IPS-11a (cell line): ENCODE data around the gene CACNG4.

ENCODE experiments used
- H3K4me3 ChIP-seq: one replicate; pipeline ENCODE4 v1.5.1; 2013; ENCODE audit warnings: low read depth, low read length, control low read depth

The CACNG4 gene

DNA sequence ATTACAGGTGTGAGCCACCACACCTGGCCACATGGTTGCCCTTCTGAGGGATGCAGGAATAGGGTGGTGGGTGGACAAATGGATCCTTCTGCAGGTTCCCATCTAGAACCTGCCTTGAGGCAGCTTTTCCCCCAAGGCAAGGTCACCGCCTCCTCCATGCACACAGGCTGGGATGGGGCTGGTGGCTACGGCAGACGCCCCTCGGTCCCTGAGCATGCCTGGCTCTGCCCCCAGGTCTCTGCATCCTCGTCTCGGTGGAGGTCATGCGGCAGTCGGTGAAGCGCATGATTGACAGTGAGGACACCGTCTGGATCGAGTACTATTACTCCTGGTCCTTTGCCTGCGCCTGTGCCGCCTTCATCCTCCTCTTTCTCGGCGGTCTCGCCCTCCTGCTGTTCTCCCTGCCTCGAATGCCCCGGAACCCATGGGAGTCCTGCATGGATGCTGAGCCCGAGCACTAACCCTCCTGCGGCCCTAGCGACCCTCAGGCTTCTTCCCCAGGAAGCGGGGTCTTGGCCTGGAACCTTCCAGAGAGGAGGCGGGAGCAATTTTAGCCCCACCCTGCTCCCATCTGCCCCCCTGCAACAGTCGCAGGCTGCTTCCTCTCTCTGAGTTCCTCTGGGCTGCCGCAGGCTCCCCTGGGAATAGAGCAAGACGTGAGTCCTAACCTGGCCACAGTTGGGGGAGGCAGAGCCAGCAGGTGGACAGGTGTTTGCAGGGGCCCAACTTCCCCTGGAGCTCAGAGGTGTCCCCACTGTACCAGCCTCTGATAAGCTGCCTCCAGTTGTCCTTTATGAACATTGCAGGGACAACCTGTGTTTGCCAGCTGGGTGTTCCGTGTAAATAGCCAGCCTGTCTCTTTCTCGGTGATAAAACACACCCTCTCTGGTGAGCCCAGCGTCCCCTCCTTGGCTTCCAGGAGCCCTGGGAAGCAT lies 91.6 kb downstream of the CACNG4 start:
- H3K4me3 ChIP-seq: no peak overlapping the region

DNA sequence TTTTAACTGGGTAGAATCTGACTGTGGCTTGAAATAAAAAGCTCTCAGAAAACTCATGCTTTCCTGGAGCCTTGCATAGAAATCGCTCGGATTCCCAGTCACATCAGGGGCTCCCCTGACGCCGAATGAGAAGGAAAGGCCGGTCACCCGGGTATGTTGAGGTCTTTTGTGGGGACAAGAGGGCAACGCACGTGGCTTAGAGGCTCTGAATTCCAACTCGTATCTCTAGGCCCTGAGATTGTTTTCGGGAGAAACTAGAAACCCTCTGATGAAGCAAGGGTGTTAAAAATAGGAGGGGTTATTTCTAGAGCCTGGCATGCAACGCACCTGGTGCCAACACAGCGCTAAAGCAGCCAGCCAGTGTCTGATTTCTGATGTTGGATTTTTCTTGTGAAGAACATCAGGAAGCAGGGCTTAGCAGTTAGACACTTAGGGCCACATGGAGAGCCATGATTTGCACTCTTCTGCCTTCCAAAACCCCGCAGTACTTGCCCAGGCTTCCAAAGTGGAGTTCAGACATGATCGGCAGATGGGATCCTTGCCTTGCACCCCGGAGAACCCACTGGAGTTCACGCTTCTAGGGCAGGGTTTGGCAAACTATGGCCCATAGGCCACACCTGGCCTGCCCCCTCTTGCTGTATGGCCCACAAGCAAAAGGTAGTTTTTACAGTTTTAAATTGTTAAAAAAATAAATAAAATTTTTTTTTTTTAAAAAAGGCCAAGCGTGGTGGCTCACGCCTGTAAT lies 92.4 kb downstream of the CACNG4 start:
- H3K4me3 ChIP-seq: no peak overlapping the region

DNA sequence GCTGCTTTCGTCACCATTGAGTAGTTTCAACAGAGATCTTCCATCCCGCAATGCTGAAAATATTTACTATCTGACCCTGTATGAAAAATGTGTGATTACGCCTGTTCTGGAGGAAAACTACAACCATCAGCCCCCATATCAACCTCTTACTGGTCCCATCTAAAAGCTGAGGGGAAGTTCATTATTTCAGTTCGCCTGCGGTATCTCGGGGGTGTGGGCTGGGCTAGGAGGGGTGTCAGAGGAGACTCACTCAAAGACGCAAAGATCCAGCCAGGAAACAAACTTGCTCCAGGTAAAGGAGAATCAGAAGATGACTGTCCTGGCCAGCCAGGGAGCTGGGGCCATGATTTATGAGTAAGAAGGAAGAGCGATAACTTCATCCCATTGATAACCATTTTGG lies 93.5 kb downstream of the CACNG4 start:
- H3K4me3 ChIP-seq: no peak overlapping the region

DNA sequence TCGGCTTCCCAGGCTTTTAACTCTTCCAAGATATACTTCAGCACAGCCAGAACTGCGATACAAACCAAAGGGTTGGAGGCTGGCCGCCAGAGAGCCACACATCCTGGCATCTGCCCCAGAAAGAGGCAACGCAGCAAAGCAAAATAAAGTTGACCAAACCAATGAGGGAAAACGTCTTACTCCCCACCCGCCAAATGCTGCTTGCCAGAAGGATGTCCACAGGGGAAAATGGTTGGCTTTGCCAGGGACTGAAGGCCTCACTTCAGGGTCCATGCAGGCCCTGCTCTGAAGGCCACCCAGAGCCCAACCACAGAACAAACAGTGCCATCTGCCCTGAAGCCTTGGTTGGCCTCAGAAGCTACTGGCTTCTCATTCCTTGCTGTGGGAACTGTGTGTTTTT lies 94.9 kb downstream of the CACNG4 start:
- no peak overlapping the region for H3K4me3 ChIP-seq

DNA sequence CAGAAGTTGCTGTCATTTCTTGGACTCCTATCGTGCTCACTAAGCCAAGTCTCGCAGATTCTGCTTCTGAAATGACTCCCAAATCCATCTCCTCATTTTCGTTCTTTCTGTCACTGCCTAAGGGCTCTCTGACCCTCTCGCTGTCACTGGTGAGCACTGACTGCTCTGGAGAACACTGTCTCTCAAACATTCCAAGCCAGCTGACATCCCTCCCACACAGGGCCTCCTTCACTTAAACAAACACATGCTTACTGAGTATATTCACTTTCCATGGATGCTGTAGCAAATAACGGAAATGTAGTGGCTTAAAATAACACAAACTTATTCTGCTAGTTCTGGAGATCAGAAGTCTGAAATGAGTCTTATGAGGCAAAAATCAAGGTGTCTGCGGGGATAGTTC lies 98.6 kb downstream of the CACNG4 start:
- H3K4me3 ChIP-seq: no peak overlapping the region

DNA sequence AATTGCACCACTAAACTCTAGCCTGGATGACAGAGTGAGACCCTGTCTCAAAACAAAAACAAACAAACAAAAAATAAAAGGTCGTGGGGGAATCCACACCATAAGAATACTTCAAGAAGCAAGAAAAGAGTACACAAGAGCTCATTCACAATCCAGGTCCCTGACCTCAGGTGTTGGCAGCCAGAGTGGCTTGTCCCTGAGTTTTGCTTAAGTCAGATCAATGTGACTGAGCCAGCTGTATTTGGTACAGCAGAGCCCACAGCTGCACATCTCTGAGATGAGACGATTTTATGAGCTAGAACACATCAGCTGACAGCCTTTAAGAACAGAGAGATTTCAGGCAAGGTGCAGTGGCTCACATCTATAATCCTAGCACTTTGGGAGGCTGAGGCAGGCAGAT lies 102.2 kb downstream of the CACNG4 start:
- no peak overlapping the region for H3K4me3 ChIP-seq

DNA sequence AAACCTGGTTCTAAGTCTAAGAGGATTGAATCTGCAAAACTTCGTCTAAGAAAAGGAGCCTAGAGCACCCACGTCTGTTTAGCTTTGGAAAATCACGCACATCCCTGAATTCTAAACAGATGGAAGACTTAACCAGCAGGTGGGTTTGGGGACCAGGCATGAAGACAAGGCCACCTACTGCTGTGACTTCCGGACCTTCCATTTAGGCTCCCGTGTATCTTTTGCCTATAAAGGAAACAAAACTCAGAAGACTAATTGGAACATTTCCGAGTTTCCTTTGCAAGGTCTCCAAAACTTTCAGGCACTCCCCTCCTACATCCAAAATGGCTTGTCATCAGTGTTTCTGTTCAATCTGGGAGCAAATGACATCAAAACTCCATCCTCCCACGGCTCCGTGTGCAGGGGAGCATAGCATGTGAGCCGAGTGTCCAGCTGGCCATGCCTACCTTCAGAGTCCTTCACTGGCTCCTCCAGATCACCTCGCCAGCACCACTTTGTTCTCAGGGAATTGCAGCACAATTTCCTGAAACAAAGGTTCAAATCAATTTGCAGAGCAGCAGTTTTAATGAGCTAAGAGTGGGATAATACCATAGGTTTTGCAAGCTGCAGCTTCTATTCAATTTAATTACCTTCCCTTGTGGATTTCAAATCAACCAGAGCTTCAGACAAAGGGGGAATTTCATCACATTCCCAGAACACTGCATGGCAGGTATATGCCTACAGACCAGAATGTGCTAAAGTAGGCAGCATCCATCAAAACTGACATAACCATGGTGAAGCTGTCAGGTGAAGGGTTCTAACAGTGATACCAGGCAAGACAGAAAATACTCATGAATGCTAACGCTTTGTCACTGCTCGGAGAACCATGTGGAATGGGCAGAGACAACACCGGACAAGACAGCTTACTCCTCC lies 103.3 kb downstream of the CACNG4 start:
- no peak overlapping the region for H3K4me3 ChIP-seq

DNA sequence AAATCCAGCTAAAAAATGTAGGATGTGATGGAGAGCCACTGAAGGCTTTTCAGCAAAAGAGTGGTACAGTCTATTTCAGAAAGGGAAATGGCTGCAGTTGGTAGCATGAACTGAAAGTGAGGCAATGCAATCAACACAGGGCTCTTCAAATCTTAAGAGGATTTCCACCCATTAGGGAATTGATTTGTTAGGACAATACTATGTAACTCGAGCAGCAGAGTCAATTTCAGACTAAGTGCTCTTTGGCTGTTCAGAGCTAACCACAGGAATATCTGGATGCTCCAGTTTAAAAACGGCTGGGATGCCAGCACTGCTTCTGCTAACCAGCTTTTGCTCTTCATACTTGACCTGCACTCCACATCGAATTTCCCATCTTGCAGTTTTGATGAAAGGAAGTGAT lies 104.5 kb downstream of the CACNG4 start:
- H3K4me3 ChIP-seq: no peak overlapping the region

DNA sequence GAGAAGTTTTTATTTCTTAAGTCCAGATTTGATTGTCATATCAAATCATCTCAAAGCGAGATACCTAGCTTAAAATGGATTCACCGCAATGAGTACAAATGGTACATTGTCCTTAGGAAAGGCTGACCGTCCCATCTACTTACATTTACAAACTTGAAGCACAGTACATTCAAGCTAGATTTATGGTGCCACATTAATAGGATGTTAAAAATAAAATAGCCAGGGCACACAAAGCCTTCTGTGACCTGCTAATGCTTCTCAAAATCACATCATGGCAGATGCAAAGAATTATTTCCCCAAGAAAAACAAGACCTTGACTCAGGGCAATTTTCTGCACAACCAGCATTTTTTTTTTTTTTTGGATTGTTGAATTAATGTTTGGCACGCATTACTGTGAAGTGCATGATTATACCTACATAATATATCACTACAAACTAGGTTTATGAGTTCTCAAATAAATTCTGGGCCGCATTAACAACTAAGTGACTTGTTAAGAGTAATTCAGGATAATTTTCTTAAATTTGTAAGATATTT lies 105.2 kb downstream of the CACNG4 start:
- no peak overlapping the region for H3K4me3 ChIP-seq

DNA sequence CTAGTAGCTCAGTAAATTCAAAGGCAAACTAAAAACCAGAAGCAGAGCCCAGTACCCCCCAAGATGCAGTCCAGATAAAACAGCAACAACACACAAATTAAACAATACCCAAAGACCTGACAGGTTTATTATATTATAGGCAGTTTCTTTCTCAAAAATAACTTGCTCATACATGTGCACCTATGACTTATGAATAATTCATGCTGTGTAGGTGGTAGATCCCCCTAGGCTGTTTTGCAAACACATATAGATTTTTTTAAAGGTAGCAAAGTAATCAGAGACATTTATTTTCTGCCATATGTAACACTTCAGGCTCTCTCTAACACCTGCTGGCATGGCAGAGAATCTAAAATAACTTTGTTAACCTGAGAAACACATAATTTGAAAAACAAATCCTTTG lies 107.1 kb downstream of the CACNG4 start:
- H3K4me3 ChIP-seq: no peak overlapping the region

DNA sequence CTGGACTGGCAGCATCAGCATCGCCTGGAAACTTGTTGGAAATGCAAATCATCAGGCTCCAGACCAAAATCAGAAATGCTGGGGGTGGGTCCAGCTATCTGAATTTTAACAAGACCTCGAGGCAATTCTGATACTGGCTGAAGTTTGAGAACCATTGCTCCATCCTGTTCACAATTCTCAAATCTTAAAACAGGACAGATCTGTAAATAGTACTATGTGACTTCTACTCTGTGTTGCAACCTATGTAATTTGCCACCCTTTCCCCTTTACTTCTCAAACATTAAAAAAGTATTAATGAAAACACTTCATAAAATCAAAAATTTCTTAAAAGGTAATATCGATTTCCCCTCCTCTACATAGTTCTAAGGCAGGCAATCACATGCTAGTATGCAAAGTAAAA lies 108.4 kb downstream of the CACNG4 start:
- no peak overlapping the region for H3K4me3 ChIP-seq

DNA sequence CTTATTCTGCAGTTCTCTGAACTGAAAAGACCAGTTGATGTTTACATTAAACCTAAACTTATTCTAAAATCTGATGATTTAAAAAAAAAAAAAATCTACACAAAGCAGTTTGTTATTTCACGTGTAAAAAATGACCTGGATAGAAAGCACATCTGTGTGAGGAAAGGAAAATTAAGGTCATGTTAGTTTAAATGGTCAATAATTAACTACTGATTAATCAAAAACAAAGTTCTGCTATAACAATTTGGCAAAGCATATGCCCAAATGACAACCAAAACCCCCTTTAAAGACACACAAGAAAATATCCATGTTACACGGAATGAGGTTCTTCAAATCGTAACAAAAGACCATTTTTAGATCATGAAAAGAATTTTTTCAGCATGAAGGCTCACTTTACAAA lies 110.3 kb downstream of the CACNG4 start:
- H3K4me3 ChIP-seq: no peak overlapping the region

DNA sequence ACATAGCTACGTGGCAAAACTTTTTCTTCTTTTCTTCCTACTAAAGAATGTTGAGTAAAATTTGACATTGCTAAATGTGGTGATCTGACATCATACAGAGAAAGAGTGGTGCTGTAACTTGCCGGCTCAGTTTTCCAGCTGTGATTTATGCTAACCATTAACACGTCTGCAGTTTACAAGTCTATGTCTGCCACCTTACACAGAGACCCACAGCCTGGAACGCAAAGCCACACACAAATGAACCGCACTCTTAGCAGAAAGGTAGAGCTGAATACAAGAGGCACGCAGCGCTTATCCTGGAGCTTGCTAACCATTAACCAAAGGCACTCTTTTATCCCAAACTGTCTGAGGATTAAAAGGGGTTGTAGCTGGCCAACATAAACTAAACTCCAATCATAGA lies 111.8 kb downstream of the CACNG4 start:
- no peak overlapping the region for H3K4me3 ChIP-seq

DNA sequence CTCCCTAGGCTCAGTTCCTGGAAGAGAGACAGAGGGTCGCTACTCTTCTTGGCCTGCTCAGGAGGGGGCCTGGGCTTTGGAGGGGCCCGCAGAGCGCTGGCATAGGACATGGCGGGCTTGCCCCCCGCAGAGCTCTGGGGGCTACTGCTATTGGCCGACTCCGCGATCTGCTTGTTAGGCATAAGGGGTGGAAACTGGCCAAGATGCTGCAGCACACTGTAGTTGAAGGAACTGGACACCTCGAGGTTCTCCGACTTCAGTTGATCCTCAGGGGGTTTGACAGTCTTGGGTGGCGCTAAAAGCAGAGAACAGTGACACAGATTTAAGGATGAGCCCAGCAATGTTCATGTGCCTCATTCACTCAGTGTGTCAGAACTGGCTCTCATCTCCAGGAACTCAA lies 113.8 kb downstream of the CACNG4 start:
- H3K4me3 ChIP-seq: no peak overlapping the region

DNA sequence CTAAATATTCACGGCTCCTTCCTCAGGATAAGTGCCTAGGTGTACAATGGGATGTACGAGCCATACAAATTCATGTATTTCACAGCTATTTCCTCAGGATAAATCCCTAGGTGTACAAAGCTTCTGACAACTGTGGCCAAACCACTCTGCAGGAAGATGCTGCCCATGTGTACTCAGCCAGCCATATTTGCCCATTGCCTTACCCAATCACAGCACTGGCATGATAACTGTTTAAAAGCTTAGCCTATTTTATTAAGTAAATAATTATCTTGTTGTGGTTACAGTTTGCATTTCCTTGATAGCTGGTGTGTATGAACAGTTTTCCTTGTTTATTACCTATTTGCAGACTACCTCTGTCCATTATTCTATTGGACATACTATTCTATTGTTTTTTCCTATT lies 115.0 kb downstream of the CACNG4 start:
- no peak overlapping the region for H3K4me3 ChIP-seq

DNA sequence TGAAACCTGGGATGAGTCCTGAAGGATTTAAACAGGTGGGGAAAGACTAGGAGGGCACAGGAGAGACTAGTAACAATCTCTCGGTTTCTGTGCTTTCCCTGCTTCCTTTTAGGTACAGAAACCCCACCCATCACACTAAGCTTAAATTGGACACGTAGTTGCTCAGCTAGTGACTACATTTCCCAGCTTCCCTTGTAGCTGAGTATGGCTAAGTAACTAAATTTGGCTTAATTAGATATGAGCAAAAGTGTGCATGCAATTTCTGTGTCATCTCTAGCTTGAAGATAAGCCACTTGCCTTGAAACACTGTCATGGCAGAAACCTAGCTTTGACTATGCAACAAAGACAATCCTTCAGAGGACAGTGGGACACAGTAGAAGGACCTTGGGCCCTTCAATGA lies 116.3 kb downstream of the CACNG4 start:
- no peak overlapping the region for H3K4me3 ChIP-seq

DNA sequence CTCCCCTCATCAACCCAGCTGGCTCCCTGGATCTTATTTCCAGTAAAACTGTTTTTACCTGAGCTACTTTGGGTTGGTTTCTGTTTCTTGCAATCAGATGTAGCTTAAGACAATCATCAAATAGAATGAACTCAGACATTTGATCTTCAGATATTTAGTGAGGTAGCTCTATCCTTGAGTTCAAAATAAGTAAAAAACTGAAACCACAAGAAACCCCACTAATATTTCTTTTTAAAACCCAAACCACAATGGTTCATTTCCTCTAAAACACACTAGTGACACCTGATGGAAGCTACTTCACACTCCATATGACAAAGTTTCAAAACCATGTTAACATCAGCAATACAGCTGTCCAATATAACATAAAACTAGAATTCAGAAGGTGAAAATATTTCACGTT lies 117.6 kb downstream of the CACNG4 start:
- H3K4me3 ChIP-seq: no peak overlapping the region
